AG09319 (cell line): ENCODE data around the gene FXR2.

ENCODE experiments used
- DNase-seq: peaks from one replicate; pipeline ENCODE4 v3.0.0-alpha.2; 2010; ENCODE audit warnings: low read depth; ENCODE audit errors: extremely low read depth
- TF ChIP-seq, protein P1 (sequence below): IDR thresholded peaks from 2 replicates; pipeline ENCODE4 v1.5.1; 2011; ENCODE audit warnings: low read depth, mild to moderate bottlenecking, inconsistent platforms, low read length, moderate library complexity

The FXR2 gene

DNA sequence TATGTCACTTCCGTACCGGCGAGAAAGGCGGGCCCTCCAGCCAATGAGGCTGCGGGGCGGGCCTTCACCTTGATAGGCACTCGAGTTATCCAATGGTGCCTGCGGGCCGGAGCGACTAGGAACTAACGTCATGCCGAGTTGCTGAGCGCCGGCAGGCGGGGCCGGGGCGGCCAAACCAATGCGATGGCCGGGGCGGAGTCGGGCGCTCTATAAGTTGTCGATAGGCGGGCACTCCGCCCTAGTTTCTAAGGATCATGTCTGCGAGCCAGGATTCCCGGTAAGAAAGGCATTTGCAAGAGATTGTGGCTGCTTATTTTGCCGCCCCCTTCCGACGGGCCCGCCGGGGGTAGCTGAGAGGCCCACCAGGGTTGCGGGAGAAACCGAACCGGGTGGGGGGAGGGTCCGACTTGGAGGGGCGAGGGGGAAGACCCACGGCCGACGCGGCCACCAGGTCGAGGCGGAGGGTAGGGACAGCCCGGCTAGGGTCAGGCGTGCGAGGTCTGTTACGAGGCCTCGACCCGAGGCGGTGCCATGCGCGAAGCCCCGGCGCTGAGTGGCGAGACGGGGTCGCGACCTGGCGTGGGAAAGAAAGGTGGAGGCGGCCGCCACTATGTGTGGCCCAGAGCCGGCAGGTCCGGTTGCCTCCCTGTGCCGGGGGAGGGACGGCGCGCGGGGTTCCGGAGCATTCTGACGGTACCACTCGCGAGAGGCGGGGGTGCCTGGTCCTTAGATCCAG, 41.9 kb downstream of the FXR2 start:
- peak; percentile 99 for DNase-seq

DNA sequence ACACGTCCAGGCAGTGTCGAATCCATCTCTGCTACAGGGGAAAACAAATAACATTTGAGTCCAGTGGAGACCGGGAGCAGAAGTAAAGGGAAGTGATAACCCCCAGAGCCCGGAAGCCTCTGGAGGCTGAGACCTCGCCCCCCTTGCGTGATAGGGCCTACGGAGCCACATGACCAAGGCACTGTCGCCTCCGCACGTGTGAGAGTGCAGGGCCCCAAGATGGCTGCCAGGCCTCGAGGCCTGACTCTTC, 42.4 kb downstream of the FXR2 start:
- no peak for DNase-seq
- TF ChIP-seq, protein P1, sequence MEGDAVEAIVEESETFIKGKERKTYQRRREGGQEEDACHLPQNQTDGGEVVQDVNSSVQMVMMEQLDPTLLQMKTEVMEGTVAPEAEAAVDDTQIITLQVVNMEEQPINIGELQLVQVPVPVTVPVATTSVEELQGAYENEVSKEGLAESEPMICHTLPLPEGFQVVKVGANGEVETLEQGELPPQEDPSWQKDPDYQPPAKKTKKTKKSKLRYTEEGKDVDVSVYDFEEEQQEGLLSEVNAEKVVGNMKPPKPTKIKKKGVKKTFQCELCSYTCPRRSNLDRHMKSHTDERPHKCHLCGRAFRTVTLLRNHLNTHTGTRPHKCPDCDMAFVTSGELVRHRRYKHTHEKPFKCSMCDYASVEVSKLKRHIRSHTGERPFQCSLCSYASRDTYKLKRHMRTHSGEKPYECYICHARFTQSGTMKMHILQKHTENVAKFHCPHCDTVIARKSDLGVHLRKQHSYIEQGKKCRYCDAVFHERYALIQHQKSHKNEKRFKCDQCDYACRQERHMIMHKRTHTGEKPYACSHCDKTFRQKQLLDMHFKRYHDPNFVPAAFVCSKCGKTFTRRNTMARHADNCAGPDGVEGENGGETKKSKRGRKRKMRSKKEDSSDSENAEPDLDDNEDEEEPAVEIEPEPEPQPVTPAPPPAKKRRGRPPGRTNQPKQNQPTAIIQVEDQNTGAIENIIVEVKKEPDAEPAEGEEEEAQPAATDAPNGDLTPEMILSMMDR: no peak

More for the DNA sequence above, 41.9 kb downstream of the FXR2 start:
- TF ChIP-seq, protein P1: no peak

DNA sequence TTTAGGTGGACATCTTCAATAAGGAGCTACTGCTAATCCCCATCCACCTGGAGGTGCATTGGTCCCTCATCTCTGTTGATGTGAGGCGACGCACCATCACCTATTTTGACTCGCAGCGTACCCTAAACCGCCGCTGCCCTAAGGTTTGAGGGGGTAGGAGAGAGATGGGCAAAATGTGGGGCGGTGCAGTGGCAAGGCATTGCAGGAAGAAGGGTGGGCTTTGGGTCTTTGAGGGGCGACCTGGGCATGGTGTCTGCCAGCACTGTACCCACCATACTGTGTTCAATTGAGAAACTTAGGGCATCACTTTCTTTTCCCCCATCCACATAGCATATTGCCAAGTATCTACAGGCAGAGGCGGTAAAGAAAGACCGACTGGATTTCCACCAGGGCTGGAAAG, 44.3 kb downstream of the FXR2 start:
- no peak for DNase-seq
- TF ChIP-seq, protein P1: no peak

DNA sequence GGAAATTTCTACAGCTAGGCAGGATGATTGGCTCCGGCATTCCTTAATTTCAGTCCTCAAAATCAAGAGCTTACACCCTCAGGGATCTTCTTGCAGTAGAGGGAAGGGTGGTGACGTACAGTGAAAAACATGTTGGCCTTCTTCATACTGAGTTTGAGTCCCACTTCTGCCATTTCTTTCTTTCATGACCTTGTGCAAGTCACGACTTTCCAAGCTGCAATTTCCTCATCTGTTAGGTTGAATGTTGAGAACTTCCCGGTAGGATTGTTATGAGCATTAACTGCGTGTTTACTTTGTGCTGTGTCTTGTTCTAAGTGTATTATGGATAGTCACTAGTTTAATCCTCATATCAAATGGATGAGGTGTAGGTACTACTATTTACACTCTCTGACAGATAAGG, 45.1 kb downstream of the FXR2 start:
- TF ChIP-seq, protein P1: no peak
- DNase-seq: no peak

DNA sequence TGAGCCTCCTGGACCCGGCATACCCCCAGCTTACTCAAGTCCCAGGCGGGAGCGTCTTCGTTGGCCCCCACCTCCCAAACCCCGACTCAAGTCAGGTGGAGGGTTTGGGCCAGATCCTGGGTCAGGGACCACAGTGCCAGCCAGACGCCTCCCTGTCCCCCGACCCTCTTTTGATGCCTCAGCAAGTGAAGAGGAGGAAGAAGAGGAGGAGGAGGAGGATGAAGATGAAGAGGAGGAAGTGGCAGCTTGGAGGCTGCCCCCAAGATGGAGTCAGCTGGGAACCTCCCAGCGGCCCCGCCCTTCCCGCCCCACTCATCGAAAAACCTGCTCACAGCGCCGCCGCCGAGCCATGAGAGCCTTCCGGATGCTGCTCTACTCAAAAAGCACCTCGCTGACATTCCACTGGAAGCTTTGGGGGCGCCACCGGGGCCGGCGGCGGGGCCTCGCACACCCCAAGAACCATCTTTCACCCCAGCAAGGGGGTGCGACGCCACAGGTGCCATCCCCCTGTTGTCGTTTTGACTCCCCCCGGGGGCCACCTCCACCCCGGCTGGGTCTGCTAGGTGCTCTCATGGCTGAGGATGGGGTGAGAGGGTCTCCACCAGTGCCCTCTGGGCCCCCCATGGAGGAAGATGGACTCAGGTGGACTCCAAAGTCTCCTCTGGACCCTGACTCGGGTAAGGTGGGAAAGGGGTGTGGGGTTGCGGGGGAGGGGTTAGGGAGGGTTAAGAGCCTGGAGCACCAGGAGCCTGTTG, 51.4 kb downstream of the FXR2 start:
- no peak for DNase-seq
- TF ChIP-seq, protein P1: no peak

DNA sequence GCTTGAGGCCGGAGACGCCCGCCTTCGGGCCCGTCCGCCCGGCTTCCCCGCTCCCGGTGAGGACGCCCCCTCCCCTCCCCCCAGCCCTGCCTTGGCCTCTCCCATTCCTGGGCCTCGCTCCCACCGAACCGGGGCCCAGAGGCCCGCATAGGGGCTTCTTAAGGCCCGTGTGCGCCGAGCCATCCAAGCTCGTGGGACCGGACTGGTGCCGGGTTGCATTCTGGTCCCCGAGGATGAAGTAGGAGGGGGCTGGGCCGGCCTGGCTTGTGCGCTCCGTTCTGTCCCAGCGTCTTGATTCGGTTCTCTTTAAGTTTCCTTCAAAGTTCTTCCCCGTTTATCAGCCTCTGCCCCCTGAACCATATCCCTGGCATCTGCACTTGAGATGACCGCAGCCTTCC, 52.5 kb downstream of the FXR2 start:
- TF ChIP-seq, protein P1: no peak
- no peak for DNase-seq

DNA sequence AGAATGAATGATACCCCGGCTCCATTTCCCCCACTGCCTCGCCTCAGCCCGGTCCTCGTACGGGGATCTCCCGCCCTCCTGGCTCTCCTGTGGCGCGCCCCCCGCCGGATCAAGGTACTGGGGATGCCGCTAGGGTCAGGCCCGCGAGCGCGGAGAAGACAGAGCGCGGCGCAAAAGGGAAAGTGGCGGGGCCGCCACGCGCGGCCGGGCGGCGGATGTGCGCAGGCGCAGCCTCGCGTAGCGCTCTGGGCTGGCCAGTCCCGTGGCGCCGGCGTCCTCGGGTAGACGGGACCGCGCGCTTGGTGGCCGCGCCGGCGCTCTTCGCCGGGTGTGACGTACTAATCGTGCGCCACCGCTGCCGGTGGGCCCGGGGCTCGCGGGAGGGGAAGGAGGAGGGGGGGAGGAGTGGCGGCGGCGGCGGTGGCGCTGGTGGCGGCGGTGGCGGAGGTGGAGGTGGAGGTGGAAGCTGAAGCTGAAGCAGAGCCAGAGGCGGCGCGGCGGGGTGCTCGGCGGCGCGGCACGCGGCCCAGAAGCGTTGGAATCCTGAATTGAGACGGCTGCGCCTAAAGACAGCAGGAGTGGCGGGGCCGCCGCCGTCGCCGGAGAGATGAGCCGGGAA, 53.0 kb downstream of the FXR2 start, which contains the start of gene SENP3:
Gene SENP3, plus strand, starts transcription at position 331 of the 619 bp plus-strand sequence. CDS start 1,158 bp downstream, outside the sequence.
- DNase-seq: peak; percentile 73

More for the DNA sequence above, 53.0 kb downstream of the FXR2 start, which contains the start of gene SENP3:
- TF ChIP-seq, protein P1: no peak
